ENCODE results near the gene PTPRK. TPM values are rescaled to one million over a fixed set of nuclear protein-coding genes. Genes with fewer than 3 reads are reported as not detected.

Gene PTPRK
- total RNA-seq, 1 experiment from 2014 or later: 31.9 TPM

DNA sequence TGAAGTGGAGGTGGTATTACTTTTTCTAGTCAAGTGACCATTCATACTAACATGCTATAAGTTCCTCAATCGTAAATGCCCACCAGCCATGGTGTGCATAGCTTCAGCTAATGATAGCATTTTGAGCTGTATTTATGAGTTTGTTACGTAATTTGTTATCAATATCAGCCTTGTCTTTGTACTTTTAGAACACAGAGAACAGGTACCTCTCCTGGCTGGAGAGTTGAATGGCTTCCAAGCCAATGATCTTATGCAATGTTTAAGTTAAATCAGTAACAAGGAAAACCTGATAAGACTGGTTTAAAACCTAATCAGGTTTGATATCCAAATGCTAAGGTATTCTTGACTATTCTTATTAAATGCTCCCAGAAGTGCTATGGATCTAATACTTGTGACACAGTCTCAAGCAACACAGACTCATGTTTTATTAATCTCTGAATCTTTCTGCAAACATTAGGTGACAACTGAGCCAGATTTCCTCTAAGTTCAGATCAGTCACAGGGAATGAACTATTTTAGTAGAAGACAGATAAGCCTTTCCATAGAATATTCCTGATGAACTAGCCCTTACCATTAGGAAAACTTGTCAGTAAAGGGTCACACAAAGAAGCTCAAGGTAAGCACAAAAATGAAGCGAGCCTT, 154.8 kb downstream of the PTPRK start:
- H3K27me3 ChIP-seq (replicated peaks): no peaks in the 10 kb centered on the region
- H3K4me1 ChIP-seq (replicated peaks): peaks cover 20% of the 10 kb centered on the region
- no peaks in the 10 kb centered on the region for H3K36me3 ChIP-seq
- no peaks in the 10 kb centered on the region for H3K9me3 ChIP-seq (replicated peaks)
- no peak overlapping the region for H3K27ac ChIP-seq
- no peak overlapping the region for H3K4me3 ChIP-seq
- no peak for DNase-seq (ENCODE audit: low read depth in 1 of 2, low spot score in 2 of 2)

- Histone ChIP-seq H3K27me3 (replicated peaks) (no peaks in the 10 kb centered on the region), H3K4me1 (replicated peaks) (peaks cover 17% of the 10 kb centered on the region), H3K36me3 (no peaks in the 10 kb centered on the region), H3K27ac (no peak overlapping the region), H3K9me3 (replicated peaks) (no peaks in the 10 kb centered on the region), H3K4me3 (no peak overlapping the region)
- DNase-seq (ENCODE audit: low read depth in 1 of 2, low spot score in 2 of 2): no peak
These were observed 155.5 kb downstream of the PTPRK start for GRCh38 chr6:128364766-128365519.

- H3K27ac ChIP-seq: no peak overlapping the region
- no peak for DNase-seq (ENCODE audit: low read depth in 1 of 2, low spot score in 2 of 2)
- no peaks in the 10 kb centered on the region for H3K9me3 ChIP-seq (replicated peaks)
- no peaks in the 10 kb centered on the region for H3K36me3 ChIP-seq
- no peaks in the 10 kb centered on the region for H3K27me3 ChIP-seq (replicated peaks)
- no peak overlapping the region for H3K4me3 ChIP-seq
- H3K4me1 ChIP-seq (replicated peaks): peaks cover 6% of the 10 kb centered on the region
These were observed 157.2 kb downstream of the PTPRK start for GRCh38 chr6:128363020-128363813.

- Histone ChIP-seq H3K4me3 (no peak overlapping the region), H3K27ac (no peak overlapping the region), H3K9me3 (replicated peaks) (no peaks in the 10 kb centered on the region), H3K36me3 (no peaks in the 10 kb centered on the region), H3K27me3 (replicated peaks) (no peaks in the 10 kb centered on the region), H3K4me1 (replicated peaks) (no peaks in the 10 kb centered on the region)
- no peak for DNase-seq (ENCODE audit: low read depth in 1 of 2, low spot score in 2 of 2)
These were observed 159.0 kb downstream of the PTPRK start for GRCh38 chr6:128361378-128361777.

GRCh38 chr6:128358244-128358776, 162.1 kb downstream of the PTPRK start:
- Histone ChIP-seq H3K9me3 (replicated peaks) (no peaks in the 10 kb centered on the region), H3K27ac (no peak overlapping the region), H3K27me3 (replicated peaks) (no peaks in the 10 kb centered on the region), H3K36me3 (no peaks in the 10 kb centered on the region), H3K4me3 (no peak overlapping the region), H3K4me1 (replicated peaks) (no peaks in the 10 kb centered on the region)
- no peak for DNase-seq (ENCODE audit: low read depth in 1 of 2, low spot score in 2 of 2)

DNA sequence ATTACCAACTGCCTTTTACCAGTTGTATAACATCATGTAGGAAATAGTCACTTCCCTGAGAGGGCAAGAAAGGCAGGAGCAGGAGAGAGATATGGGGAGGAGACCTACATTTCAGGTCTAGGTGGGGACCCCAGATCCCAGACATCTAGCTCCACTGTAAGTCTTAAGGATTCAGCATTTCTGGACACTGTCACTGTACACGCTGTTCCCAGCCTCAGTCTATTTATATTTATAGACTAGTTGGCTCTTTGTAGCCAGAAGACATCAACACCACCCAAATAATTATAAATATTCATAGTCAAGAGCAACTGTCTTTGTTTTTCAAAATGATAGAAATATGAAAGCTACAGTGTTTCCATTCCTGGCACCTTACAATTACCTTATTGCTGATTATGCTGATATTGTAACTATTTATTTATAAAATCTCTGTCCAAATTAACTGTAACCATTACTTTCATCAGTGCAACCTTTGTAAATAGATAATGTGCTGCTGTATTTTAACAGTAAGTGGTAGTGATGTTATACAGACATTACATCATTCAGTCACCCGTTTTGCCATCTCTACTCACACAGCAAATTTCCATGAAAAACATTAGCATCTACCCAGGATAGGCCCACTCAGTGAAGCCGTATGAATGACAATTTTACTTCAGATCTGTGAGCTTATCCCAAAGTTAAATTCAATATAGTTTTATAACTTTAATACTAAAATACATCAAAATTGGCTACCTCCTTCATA, 162.8 kb downstream of the PTPRK start:
- Histone ChIP-seq H3K4me1 (replicated peaks) (no peaks in the 10 kb centered on the region), H3K27ac (no peak overlapping the region), H3K36me3 (no peaks in the 10 kb centered on the region), H3K27me3 (replicated peaks) (no peaks in the 10 kb centered on the region), H3K9me3 (replicated peaks) (no peaks in the 10 kb centered on the region), H3K4me3 (no peak overlapping the region)
- DNase-seq (ENCODE audit: low read depth in 1 of 2, low spot score in 2 of 2): no peak

GRCh38 chr6:128352366-128352765, 168.0 kb downstream of the PTPRK start:
- H3K4me3 ChIP-seq: no peak overlapping the region
- H3K27ac ChIP-seq: no peak overlapping the region
- H3K9me3 ChIP-seq (replicated peaks): no peaks in the 10 kb centered on the region
- H3K4me1 ChIP-seq (replicated peaks): peaks cover 5% of the 10 kb centered on the region; the same call in 1 of the 2 replicates
- H3K36me3 ChIP-seq: no peaks in the 10 kb centered on the region
- H3K27me3 ChIP-seq (replicated peaks): no peaks in the 10 kb centered on the region
- no peak for DNase-seq (ENCODE audit: low read depth in 1 of 2, low spot score in 2 of 2)

DNA sequence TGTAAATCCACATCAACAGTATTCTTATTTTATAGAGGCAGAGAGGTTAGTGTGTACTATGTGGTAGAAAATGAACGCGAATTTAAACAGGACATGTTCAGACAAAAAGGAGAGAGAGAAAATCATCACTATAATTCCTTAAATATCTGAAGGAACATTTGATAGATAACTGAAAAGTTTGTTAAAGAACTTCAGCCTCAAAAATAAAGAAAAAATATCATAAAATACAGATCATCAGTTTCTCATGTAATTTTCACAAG, 169.2 kb downstream of the PTPRK start:
- H3K9me3 ChIP-seq (replicated peaks): no peaks in the 10 kb centered on the region
- no peaks in the 10 kb centered on the region for H3K27me3 ChIP-seq (replicated peaks)
- no peak overlapping the region for H3K27ac ChIP-seq
- no peak overlapping the region for H3K4me3 ChIP-seq
- H3K36me3 ChIP-seq: no peaks in the 10 kb centered on the region
- peaks cover 5% of the 10 kb centered on the region; the same call in 1 of the 2 replicates for H3K4me1 ChIP-seq (replicated peaks)
- no peak for DNase-seq (ENCODE audit: low read depth in 1 of 2, low spot score in 2 of 2)

DNA sequence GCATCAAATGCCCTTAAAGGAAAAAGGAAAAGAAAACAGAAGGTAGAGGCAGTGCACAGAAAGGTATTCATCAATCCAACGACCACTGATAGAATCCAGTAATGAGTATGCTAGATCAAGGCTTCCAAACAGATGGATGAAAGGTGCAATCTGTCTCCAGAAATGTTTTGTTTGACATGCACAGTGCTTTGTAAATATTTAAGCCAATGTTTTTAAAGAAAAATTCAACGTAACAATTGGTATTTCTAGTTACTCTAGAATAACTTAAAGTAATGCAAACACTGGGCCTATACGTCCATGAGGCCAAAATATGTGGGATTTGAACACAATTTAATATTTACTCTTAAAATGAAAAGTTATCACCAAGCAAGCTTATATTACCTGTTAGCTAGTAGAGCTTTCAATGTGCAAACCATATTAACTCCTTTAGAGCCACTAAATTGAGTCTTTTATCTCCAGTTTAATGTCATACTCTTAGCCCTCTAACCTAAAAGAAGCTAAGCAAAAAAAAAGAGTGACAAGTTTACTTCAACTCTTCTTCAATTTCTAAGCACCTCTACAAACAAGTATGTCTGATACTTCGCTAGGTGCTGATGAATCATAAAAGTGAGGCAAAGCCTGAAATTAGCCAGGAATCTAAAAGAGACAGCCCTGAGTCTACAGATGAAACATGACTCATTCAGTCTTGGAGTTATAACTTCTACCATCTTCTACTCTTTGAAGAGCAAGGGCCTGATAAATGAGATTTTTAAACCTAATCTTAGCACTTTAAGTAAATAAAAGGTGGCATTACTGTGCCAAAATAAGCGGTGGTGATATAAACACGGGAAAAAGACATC, 169.8 kb downstream of the PTPRK start:
- Histone ChIP-seq H3K27me3 (replicated peaks) (no peaks in the 10 kb centered on the region), H3K36me3 (no peaks in the 10 kb centered on the region), H3K4me1 (replicated peaks) (peaks cover 5% of the 10 kb centered on the region; the same call in 1 of the 2 replicates), H3K27ac (no peak overlapping the region), H3K4me3 (no peak overlapping the region), H3K9me3 (replicated peaks) (no peaks in the 10 kb centered on the region)
- DNase-seq (ENCODE audit: low read depth in 1 of 2, low spot score in 2 of 2): no peak

GRCh38 chr6:128347123-128347522, 173.3 kb downstream of the PTPRK start:
- Histone ChIP-seq H3K27me3 (replicated peaks) (no peaks in the 10 kb centered on the region), H3K9me3 (replicated peaks) (no peaks in the 10 kb centered on the region), H3K4me3 (no peak overlapping the region), H3K36me3 (no peaks in the 10 kb centered on the region), H3K27ac (no peak overlapping the region), H3K4me1 (replicated peaks) (peaks cover 5% of the 10 kb centered on the region; the same call in 1 of the 2 replicates)
- DNase-seq (ENCODE audit: low read depth in 1 of 2, low spot score in 2 of 2): no peak

- Histone ChIP-seq H3K36me3 (no peaks in the 10 kb centered on the region), H3K4me1 (replicated peaks) (peaks cover 5% of the 10 kb centered on the region; the same call in 1 of the 2 replicates), H3K27me3 (replicated peaks) (no peaks in the 10 kb centered on the region), H3K4me3 (no peak overlapping the region), H3K27ac (no peak overlapping the region), H3K9me3 (replicated peaks) (no peaks in the 10 kb centered on the region)
- no peak for DNase-seq (ENCODE audit: low read depth in 1 of 2, low spot score in 2 of 2)
These were observed 173.8 kb downstream of the PTPRK start for GRCh38 chr6:128346569-128346968.

DNA sequence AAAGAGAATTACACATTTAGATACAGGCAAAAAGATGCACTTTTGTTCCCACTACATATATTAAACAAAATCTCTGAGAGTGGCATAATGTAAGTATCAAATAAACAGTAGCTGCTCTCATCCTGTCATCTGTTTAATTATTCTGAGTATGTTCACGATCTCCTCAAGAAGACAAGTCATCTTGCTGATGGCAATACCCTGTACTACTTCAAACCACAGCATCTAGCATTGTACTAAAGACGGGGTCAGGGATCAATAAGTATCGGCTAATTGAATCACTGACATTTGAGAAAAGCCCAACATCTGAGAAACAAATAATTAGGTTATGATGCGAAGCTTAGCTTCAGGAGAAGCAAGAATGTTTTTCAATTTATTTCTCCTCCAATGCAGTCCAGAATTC, 175.1 kb downstream of the PTPRK start:
- Histone ChIP-seq H3K4me3 (no peak overlapping the region), H3K9me3 (replicated peaks) (no peaks in the 10 kb centered on the region), H3K27me3 (replicated peaks) (no peaks in the 10 kb centered on the region), H3K27ac (no peak overlapping the region), H3K36me3 (no peaks in the 10 kb centered on the region), H3K4me1 (replicated peaks) (no peaks in the 10 kb centered on the region)
- no peak for DNase-seq (ENCODE audit: low read depth in 1 of 2, low spot score in 2 of 2)

DNA sequence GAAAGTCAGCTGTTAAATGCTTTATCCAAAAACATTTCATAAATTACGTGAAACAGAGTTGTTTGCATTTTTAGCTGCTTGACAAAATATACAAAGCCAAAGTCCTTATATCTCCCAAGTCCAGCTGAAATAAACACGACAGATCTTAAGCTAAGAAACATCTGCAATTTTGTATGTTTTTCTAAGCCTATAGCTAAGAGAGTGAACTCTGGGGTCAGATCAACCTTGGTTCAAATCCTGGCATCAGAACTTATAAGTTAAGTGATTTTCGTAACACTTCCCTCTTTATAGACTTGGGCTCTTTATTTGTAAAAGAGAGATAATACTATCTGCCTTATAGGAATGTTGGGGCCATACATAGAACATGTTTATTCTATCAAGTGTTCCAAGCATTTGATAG, 176.7 kb downstream of the PTPRK start:
- H3K27me3 ChIP-seq (replicated peaks): no peaks in the 10 kb centered on the region
- no peak overlapping the region for H3K27ac ChIP-seq
- H3K36me3 ChIP-seq: no peaks in the 10 kb centered on the region
- DNase-seq (ENCODE audit: low read depth in 1 of 2, low spot score in 2 of 2): no peak
- H3K4me1 ChIP-seq (replicated peaks): no peaks in the 10 kb centered on the region
- H3K4me3 ChIP-seq: no peak overlapping the region
- no peaks in the 10 kb centered on the region for H3K9me3 ChIP-seq (replicated peaks)

Data from SJSA1 (cell line).